K562 (cell line): ENCODE measurements around the gene FOSL1. TPM values are rescaled to one million over a fixed set of nuclear protein-coding genes. Genes with fewer than 3 reads are reported as not detected.

Experiments
- FOXA3 ChIP-seq, 2 experiments: fragments of 450-650 bp in 1 of 2; sonication (generic) in 1 of 2; formaldehyde crosslinking; IDR thresholded peaks in 1 of 2; conservative IDR thresholded peaks in 1 of 2; 2 replicates each; pipeline versions ENCODE4 v1.4.0 to v1.8.0; 2020 to 2022; ENCODE audit warnings: mild to moderate bottlenecking in 2 of 2, missing genetic modification reagents in 1 of 2
- FOXP4 ChIP-seq: sonication (generic); formaldehyde crosslinking; IDR thresholded peaks from 2 replicates; pipeline ENCODE4 v1.8.0; 2022; ENCODE audit warnings: mild to moderate bottlenecking, missing genetic modification reagents, borderline replicate concordance
- KLF13 ChIP-seq: fragments of 450-650 bp; IDR thresholded peaks from 2 replicates; pipeline ENCODE4 v1.6.1; 2016; ENCODE audit warnings: missing genetic modification characterization, low read depth, mild to moderate bottlenecking, missing compliant biosample characterization, moderate library complexity, borderline replicate concordance
- MCM5 ChIP-seq: fragments of 450-650 bp; IDR thresholded peaks from 2 replicates; pipeline ENCODE4 v1.6.1; 2016; ENCODE audit warnings: low read depth
- MTA2 ChIP-seq: fragments of 450-650 bp; IDR thresholded peaks from 2 replicates; pipeline ENCODE4 v1.6.1; 2016; ENCODE audit warnings: low read depth
- NKRF ChIP-seq: fragments of 450-650 bp; IDR thresholded peaks from 2 replicates; pipeline ENCODE4 v1.6.1; 2016; ENCODE audit warnings: borderline replicate concordance
- RCOR1 ChIP-seq, 2 experiments: IDR thresholded peaks; 2 replicates each; pipeline ENCODE4 v1.6.1; 2012; ENCODE audit warnings: low read depth in 2 of 2, low read length in 2 of 2, borderline replicate concordance in 1 of 2, improper control_type of control experiment in 1 of 2
- SMAD4 ChIP-seq: fragments of 250-450 bp; sonication (Bioruptor Pico); conservative IDR thresholded peaks from 2 replicates; pipeline ENCODE4 v1.8.0; 2021; ENCODE audit warnings: inconsistent platforms, mild to moderate bottlenecking, moderate library complexity
- SRF ChIP-seq, 2 experiments: fragments of 250-450, 450-650 bp in 1 of 2; sonication (Bioruptor Pico) in 1 of 2; sonication (generic) in 1 of 2; formaldehyde crosslinking; IDR thresholded peaks; 2 replicates each; pipeline versions ENCODE4 v1.5.0 to v1.5.1; 2020 to 2022; ENCODE audit warnings: mild to moderate bottlenecking in 1 of 2, missing genetic modification reagents in 1 of 2
- TAF15 ChIP-seq: fragments of 200-400 bp; formaldehyde crosslinking; IDR thresholded peaks from 2 replicates; pipeline ENCODE4 v1.6.1; 2017; ENCODE audit warnings: mild to moderate bottlenecking, low read depth, low read length, moderate library complexity
- TBP ChIP-seq: optimal IDR thresholded peaks from 2 replicates; pipeline ENCODE3; 2011; ENCODE audit warnings: low read depth, low read length, improper control_type of control experiment
- TCF15 ChIP-seq: fragments of 250-450 bp; sonication (Bioruptor Pico); IDR thresholded peaks from 2 replicates; pipeline ENCODE4 v1.8.0; 2022; ENCODE audit warnings: moderate library complexity, mild to moderate bottlenecking, inconsistent platforms
- ZBTB11 ChIP-seq, 3 experiments: fragments of 200-800 bp in 1 of 3; fragments of 250-450 bp in 1 of 3; fragments of 450-650 bp in 1 of 3; sonication (Bioruptor Pico) in 1 of 3; sonication (Bioruptor generic) in 1 of 3; formaldehyde crosslinking in 1 of 3; IDR thresholded peaks; 2 replicates each; pipeline versions ENCODE4 v1.6.1 to v1.8.0; 2016 to 2022; ENCODE audit warnings: mild to moderate bottlenecking in 2 of 3, missing genetic modification characterization in 2 of 3, missing compliant biosample characterization in 1 of 3, moderate library complexity in 1 of 3
- ZEB2 ChIP-seq: fragments of 450-650 bp; IDR thresholded peaks from 2 replicates; pipeline ENCODE4 v1.6.1; 2016
- ZNF212 ChIP-seq: fragments of 450-650 bp; formaldehyde crosslinking; IDR thresholded peaks from 2 replicates; pipeline ENCODE4 v1.4.0; 2020; ENCODE audit warnings: mild to moderate bottlenecking
- ZNF41 ChIP-seq: fragments of 250-450 bp; sonication (Bioruptor Pico); conservative IDR thresholded peaks from 2 replicates; pipeline ENCODE4 v1.4.0; 2020; ENCODE audit warnings: mild to moderate bottlenecking
- ZNF584 ChIP-seq: fragments of 200-800 bp; sonication (Bioruptor generic); IDR thresholded peaks from 2 replicates; pipeline ENCODE4 v1.6.1; 2016; ENCODE audit warnings: low read depth, mild to moderate bottlenecking, missing genetic modification characterization, missing compliant biosample characterization
- polyA plus RNA-seq, 8 experiments: library from polyadenylated mRNA; depleted of rRNA in 4 of 8; stranded (reverse) in 5 of 8; unstranded in 3 of 8; fragments of >200 nt; fragmentation: Nextera tagmentation in 2 of 8; fragmentation: Illumina TruSeq in 1 of 8; extraction: Ambion mirVana in 2 of 8; extraction: Trizol in 1 of 8; gene quantifications; 2 replicates each; pipeline versions ENCODE4 v1.2.1 to v1.2.3, GENCODE V29; 2011 to 2014; ENCODE audit warnings: inconsistent platforms in 1 of 8, missing spikeins in 1 of 8
- total RNA-seq, 7 experiments: library from RNA; depleted of rRNA in 6 of 7; stranded (reverse); fragments of >200 nt in 6 of 7; fragmentation: Illumina TruSeq in 2 of 7; extraction: Trizol in 2 of 7; gene quantifications; 2 replicates each; pipeline versions ENCODE4 v1.2.1 to v1.2.3, GENCODE V29; 2011 to 2021; ENCODE audit warnings: low replicate concordance in 1 of 7

Gene FOSL1
- total and polyA plus RNA-seq, 9 of the 15 experiments (the other 6 are each of a cell fraction or from before 2014, with no cell fraction given), result 3.5 to 39.6 (median 10.0) TPM

- no peak for TF ChIP-seq TCF15 (CRISPR knock-in tag)
- no peak for TF ChIP-seq TBP
- TF ChIP-seq ZEB2, result no peak
- no peak for TF ChIP-seq MCM5
- no peak for TF ChIP-seq MTA2
- no peak for TF ChIP-seq ZNF584 (CRISPR knock-in tag)
- peak; percentile 78 for TF ChIP-seq SMAD4 (CRISPR knock-in tag)
- no peak for TF ChIP-seq ZNF212 (CRISPR knock-in tag)
- no peak for TF ChIP-seq FOXA3 (CRISPR knock-in tag; conservative IDR thresholded peaks at IDR 0.05 in 1 of 2, IDR thresholded peaks at IDR 0.05 in 1 of 2)
- TF ChIP-seq ZNF41 (CRISPR knock-in tag), result no peak
- TF ChIP-seq FOXP4 (CRISPR knock-in tag), result no peak; the same call in 1 of the 2 replicates
- TF ChIP-seq RCOR1 (IDR thresholded peaks at IDR 0.05; ENCODE audit: borderline replicate concordance in 1 of 2, low read depth in 2 of 2, low read length in 2 of 2), result peak in 1 of 2 experiments; percentile 70; a peak in 1 of 4 replicates
- peak; percentile 71 to 95 (median 79); a peak in 5 of 6 replicates for TF ChIP-seq ZBTB11 (CRISPR knock-in tag; IDR thresholded peaks at IDR 0.05)
- peak; percentile 68; the same call in 1 of the 2 replicates for TF ChIP-seq NKRF
- 0 out of 2 replicates have a peak, but pooled peaks have one; percentile 13 for TF ChIP-seq KLF13 (tag)
- TF ChIP-seq SRF (CRISPR knock-in tag; IDR thresholded peaks at IDR 0.05), result peak in 1 of 2 experiments; percentile 40; a peak in 1 of 4 replicates
- TF ChIP-seq TAF15, result no peak
Observed at GRCh38 chr11:65888163-65888814, 11.9 kb downstream of the FOSL1 start, which contains the start of gene FIBP (continued).
